Measurements from ENCODE around the gene LRRC3C. TPM values are rescaled to one million over a fixed set of nuclear protein-coding genes. Genes with fewer than 3 reads are reported as not detected.

The LRRC3C gene
- total RNA-seq, 1 donor from 2014 or later = not detected

DNA sequence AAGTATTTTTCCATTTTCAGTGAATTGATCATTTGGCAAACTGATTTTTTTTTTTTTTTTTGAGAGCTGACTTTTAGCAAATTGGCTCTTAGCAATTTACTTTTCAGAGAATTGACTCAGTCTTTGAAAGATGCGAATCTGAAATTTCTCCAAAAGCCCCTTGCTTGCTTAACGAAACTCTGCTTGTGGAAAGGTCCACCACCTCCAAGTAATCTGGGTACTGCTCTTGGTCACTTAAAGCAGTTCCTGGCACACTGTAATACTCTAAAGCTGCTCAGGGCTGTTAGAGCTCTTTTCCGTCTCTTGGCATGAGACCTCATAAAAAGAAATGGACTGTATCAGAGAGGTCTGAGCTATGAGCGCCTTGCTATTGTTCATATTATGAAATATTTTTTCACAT, 12.0 kb upstream of the LRRC3C start:
- H3K4me1 Mint-ChIP-seq (ENCODE audit: unreplicated experiment) = peaks cover 11% of the 10 kb centered on the region
- TF ChIP-seq, protein P1, sequence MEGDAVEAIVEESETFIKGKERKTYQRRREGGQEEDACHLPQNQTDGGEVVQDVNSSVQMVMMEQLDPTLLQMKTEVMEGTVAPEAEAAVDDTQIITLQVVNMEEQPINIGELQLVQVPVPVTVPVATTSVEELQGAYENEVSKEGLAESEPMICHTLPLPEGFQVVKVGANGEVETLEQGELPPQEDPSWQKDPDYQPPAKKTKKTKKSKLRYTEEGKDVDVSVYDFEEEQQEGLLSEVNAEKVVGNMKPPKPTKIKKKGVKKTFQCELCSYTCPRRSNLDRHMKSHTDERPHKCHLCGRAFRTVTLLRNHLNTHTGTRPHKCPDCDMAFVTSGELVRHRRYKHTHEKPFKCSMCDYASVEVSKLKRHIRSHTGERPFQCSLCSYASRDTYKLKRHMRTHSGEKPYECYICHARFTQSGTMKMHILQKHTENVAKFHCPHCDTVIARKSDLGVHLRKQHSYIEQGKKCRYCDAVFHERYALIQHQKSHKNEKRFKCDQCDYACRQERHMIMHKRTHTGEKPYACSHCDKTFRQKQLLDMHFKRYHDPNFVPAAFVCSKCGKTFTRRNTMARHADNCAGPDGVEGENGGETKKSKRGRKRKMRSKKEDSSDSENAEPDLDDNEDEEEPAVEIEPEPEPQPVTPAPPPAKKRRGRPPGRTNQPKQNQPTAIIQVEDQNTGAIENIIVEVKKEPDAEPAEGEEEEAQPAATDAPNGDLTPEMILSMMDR (conservative IDR thresholded peaks at IDR 0.05) = no peak
- no peaks in the 10 kb centered on the region for H3K27me3 Mint-ChIP-seq
- DNase-seq (ENCODE audit: extremely low spot score, unreplicated experiment) = no peak
- no peaks in the 10 kb centered on the region for H3K9me3 Mint-ChIP-seq
- H3K27ac Mint-ChIP-seq = no peak overlapping the region
- H3K4me3 Mint-ChIP-seq = no peak overlapping the region
- peaks cover 31% of the 10 kb centered on the region for H3K36me3 Mint-ChIP-seq

GRCh38 chr17:39916918-39917317, 10.6 kb upstream of the LRRC3C start:
- DNase-seq (ENCODE audit: extremely low spot score, unreplicated experiment) = no peak
- Mint-ChIP-seq H3K36me3 (peaks cover 31% of the 10 kb centered on the region), H3K27ac (no peak overlapping the region), H3K4me1 (ENCODE audit: unreplicated experiment) (peaks cover 11% of the 10 kb centered on the region), H3K27me3 (no peaks in the 10 kb centered on the region), H3K9me3 (no peaks in the 10 kb centered on the region), H3K4me3 (no peak overlapping the region)
- TF ChIP-seq, protein P1 (conservative IDR thresholded peaks at IDR 0.05) = peak; percentile 40

DNA sequence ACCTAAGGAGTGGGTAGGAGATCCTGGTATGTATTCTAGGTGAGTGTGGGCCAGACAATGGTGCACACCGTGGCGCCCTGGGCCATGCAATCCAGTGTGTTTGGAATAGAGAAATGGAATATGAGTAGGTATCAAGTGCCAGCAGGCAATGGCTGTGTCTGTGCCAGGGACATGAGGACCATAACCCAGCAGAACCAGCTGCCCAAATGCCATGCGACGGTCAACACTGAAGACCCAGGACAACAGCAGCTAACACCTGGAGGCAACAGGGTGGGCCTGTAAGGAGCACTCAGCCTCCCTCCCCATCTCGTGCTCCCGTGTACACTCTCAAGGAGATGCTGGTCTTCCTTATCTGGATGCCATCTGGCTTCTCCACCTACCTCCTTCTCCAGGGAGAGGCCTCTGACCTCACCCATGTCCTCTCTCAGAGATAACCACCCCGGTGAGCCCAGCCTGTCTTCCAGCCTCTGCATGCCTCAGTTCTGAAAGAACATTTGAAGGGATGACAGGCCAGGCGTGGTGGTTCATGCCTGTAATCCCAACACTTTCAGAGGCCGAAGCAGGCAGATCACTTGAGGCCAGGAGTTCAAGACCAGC, 8.3 kb upstream of the LRRC3C start:
- Mint-ChIP-seq H3K9me3 (no peaks in the 10 kb centered on the region), H3K27ac (no peak overlapping the region), H3K4me1 (ENCODE audit: unreplicated experiment) (peaks cover 13% of the 10 kb centered on the region), H3K4me3 (no peak overlapping the region), H3K27me3 (no peaks in the 10 kb centered on the region), H3K36me3 (peaks cover 25% of the 10 kb centered on the region)
- DNase-seq (ENCODE audit: extremely low spot score, unreplicated experiment) = no peak
- TF ChIP-seq, protein P1 (conservative IDR thresholded peaks at IDR 0.05) = no peak

DNA sequence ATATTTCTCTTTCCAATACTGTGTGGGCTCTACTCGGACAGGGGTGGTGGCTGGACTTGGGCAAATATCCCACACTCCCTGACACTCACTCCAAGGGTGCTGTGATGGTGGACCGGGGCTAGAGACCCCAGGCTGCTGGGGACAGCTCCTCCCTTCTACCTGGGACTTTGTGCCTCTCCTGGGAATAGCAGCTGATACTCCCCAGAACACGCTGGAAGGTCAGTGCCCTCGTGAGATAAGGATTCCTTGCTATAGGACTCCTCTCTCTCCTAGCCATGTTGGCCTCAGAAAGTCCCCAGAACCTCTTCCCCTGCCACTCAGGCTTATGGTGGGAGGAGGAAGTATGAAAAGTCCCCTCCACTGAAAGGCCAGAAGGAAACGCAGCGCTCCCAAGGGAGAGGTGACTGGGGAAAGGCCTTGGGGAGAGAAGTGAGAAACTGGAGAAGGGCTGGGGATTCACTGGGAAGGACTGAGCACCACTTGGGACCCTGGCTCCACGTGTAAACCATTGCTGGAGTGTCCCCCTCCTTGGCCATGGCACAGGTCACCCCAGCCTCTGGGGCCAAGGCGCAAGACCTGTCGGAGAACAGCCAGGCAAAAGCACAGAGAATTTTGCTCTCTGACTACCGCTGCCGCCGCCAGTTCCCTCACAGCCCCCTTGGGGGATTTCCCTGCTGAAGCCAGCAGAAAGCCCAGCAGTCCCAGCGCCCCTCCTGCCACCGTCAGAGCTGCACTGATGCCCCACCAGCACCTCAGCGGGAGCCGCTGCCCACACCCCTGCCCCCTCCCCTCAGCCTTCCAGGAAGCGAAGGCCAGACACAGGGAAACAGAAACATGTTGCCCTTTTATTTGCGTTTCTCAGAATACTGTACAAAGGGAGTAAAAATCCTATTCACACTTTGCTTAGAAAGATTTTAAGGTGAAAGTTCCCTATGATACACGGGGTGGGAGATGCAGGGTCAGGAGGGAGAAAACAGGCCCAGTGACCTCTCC, 7.0 kb upstream of the LRRC3C start:
- Mint-ChIP-seq H3K36me3 (peaks cover 25% of the 10 kb centered on the region), H3K27ac (no peak overlapping the region)

DNA sequence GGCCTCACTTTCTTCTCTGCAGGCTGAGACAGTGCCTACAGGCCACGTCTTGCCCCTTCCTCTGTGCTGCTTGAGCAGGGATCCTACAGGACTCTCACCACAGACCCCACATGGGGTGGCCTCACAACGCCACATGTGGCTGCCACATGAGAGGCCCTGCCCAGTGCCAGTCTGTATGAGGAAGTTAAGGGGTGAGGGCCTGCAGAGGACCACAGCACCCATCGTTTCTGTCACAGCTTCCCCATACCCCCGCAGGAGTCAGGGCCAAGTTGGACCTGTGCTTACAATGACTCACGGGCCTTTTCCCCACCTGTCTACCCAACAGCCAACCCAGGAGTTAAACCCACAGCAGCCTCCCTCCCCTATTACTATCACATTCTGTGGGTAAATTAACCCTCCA, 6.2 kb upstream of the LRRC3C start:
- no peak for DNase-seq (ENCODE audit: extremely low spot score, unreplicated experiment)
- TF ChIP-seq, protein P1 (conservative IDR thresholded peaks at IDR 0.05) = no peak
- Mint-ChIP-seq H3K27ac (no peak overlapping the region), H3K36me3 (peaks cover 22% of the 10 kb centered on the region), H3K4me1 (ENCODE audit: unreplicated experiment) (peaks cover 28% of the 10 kb centered on the region), H3K9me3 (no peaks in the 10 kb centered on the region), H3K4me3 (no peak overlapping the region), H3K27me3 (no peaks in the 10 kb centered on the region)

More for the DNA sequence above, 7.0 kb upstream of the LRRC3C start:
- no peaks in the 10 kb centered on the region for H3K9me3 Mint-ChIP-seq
- no peak overlapping the region for H3K4me3 Mint-ChIP-seq
- H3K27me3 Mint-ChIP-seq = no peaks in the 10 kb centered on the region
- H3K4me1 Mint-ChIP-seq (ENCODE audit: unreplicated experiment) = peaks cover 27% of the 10 kb centered on the region
- TF ChIP-seq, protein P1 (conservative IDR thresholded peaks at IDR 0.05) = no peak
- DNase-seq (ENCODE audit: extremely low spot score, unreplicated experiment) = no peak

All from type B pancreatic cell (in vitro differentiated cells).